ENCODE data around the gene RIMBP3C. TPM values are rescaled to one million over a fixed set of nuclear protein-coding genes. Genes with fewer than 3 reads are reported as not detected.
"Not testable (repeated sequence)": the region's sequence is repeated elsewhere in the genome, so short reads cannot be mapped to it uniquely, and the experiment has no call there.

Gene RIMBP3C
- total RNA-seq, 2 donors from 2014 or later, result 0.04 TPM; not detected in 1

DNA sequence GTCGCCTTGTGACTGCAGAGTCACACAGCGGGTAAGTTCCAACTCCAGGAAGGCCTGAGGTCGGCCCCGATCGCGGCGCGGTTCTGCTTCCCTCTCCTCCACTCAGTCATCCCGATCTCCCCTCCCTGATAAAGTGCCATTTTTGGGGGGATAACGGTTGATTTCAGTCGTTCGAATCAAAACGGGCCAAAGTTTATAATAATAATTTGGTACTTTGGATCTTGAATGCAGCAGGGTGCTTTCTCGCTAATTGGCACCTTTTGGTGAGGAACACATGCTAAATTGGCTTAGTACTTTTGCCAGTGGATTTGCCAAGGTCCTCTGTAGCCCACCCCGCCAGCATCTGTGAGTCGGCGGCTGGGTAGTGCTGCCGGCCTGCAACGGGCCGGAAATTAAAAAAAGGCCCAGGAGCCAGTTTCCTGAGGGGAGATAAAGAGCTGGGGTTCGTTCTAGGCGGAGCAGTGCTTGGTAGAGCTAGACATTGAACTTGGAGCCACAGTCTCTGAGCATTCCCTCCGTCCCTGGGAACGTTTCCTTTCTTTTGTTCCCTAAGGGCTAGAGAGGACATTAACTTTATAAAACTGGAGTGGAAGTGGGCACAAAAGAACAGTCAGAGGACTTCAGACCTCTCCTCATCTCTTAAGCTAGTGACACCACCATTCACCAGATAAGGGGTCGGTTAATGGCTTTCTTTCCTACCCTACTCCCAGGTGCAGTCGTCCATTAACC is 17.2 kb upstream of the RIMBP3C start:
- H3K27me3 ChIP-seq, result no peaks in the 10 kb centered on the region
- DNase-seq (ENCODE audit: low spot score), result no peak
- H3K4me3 ChIP-seq, result peak overlapping the region; percentile 70 to 77
- peak overlapping the region; percentile 87 to 91 for H3K27ac ChIP-seq
- H3K4me1 ChIP-seq, result peaks cover 0 to 44% of the 10 kb centered on the region in 2 donors
- no peaks in the 10 kb centered on the region for H3K36me3 ChIP-seq
- H3K9me3 ChIP-seq, result no peaks in the 10 kb centered on the region
- TF ChIP-seq, protein P1, sequence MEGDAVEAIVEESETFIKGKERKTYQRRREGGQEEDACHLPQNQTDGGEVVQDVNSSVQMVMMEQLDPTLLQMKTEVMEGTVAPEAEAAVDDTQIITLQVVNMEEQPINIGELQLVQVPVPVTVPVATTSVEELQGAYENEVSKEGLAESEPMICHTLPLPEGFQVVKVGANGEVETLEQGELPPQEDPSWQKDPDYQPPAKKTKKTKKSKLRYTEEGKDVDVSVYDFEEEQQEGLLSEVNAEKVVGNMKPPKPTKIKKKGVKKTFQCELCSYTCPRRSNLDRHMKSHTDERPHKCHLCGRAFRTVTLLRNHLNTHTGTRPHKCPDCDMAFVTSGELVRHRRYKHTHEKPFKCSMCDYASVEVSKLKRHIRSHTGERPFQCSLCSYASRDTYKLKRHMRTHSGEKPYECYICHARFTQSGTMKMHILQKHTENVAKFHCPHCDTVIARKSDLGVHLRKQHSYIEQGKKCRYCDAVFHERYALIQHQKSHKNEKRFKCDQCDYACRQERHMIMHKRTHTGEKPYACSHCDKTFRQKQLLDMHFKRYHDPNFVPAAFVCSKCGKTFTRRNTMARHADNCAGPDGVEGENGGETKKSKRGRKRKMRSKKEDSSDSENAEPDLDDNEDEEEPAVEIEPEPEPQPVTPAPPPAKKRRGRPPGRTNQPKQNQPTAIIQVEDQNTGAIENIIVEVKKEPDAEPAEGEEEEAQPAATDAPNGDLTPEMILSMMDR (IDR thresholded peaks at IDR 0.05), result no peak

DNA sequence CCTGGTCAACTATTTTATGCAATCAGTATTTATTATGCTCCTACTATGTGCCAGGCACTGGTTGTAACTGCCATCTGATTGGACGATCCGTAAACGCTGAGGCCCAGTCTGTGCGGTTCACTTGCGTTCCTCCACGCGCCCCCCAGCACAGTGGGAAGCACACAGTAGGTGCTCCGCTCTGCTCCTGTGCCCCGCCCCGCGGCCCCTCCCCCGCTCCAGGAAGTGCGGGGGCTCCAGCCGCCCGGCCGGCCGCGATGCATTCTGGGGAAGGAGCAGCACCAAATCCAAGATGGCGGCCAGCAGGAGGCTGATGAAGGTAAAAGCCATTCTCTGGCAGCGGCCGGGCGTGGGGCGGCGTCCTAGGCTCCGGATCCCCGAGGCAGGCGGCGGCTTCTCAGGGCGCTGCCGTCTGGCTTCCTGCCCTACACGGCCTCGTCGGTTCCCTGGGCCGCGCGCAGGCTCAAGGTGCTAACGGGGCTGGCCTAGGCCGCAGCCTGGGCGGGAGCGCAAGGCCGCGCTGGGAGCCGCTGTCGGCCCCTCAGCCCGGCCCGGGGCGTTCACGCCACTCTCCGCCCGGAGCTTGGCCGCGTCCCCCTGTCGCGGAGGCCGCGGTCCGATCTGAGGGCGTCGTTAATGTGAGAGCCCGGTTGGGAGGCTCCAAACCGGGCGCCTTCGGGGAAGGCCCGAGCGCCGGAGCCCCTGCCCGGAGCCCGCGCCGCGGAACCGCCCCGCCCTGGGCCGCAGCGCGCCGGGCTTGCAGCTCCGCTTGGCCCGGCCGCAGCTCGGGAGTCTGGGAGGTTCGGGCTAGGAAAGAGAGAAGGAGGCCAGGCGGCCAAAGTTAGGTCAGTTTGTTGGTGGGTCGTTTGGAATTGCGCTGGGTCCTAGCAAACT is 16.4 kb upstream of the RIMBP3C start, which contains the start of gene UBE2L3:
Gene UBE2L3, plus strand, starts transcription at position 259 of the 891 bp plus-strand sequence. Its CDS starts 31 bp downstream, at position 290.
- Histone ChIP-seq H3K27me3 (no peaks in the 10 kb centered on the region), H3K36me3 (no peaks in the 10 kb centered on the region), H3K9me3 (no peaks in the 10 kb centered on the region), H3K4me1 (peaks cover 0 to 36% of the 10 kb centered on the region in 2 donors), H3K27ac (peak within 1 kb of the TSS; percentile 87 to 91), H3K4me3 (peak within 1 kb of the TSS; percentile 70 to 77)
- TF ChIP-seq, protein P1 (IDR thresholded peaks at IDR 0.05), result peak in 1 of 2 donors; percentile 13
- peak; percentile 75 for DNase-seq (ENCODE audit: low spot score)

DNA sequence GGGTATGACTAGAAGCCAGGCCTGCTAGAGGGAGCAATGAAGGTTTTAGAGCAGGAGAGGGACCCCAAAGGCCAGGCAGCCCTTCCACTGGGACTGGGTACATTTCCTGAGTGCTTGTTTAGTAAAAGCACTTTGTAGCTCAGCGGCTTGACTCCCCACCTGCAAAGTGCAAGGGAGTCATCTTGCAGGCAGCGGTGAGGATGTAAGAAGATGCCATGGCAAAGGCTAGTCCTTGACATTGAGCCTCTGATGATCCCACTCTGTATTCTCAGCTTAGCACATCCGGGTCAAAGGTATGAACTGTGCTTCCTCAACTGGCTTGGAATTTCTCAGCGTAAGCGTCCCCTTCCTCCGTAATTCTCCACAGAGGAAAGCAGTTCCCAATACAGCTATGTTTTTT is 13.2 kb upstream of the RIMBP3C start:
- TF ChIP-seq, protein P1 (IDR thresholded peaks at IDR 0.05), result no peak
- Histone ChIP-seq H3K27me3 (no peaks in the 10 kb centered on the region), H3K9me3 (no peaks in the 10 kb centered on the region), H3K36me3 (no peaks in the 10 kb centered on the region), H3K27ac (no peak overlapping the region), H3K4me1 (peaks cover 0 to 12% of the 10 kb centered on the region in 2 donors), H3K4me3 (no peak overlapping the region)
- DNase-seq (ENCODE audit: low spot score), result no peak

DNA sequence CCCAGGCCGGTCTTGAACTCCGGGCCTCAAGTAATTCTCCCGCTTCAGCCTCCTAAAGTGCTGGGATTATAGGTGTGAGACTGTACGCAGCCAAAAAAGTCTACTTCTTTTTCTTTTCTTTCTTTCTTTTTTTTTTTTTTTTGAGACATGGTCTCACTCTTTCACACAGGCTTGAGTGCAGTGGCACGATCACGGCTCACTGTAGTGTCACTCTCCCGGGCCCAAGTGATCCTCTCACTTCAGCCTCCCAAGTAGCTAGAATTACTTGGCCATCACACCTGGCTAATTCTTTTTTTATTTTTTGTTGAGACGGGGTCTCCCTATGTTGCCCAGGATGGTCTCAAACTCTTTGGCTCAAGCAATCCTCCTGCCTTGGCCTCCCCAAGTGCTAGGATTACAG is 12.7 kb upstream of the RIMBP3C start:
- Histone ChIP-seq H3K36me3 (no peaks in the 10 kb centered on the region), H3K4me1 (peaks cover 0 to 7% of the 10 kb centered on the region in 2 donors), H3K27ac (no peak overlapping the region), H3K9me3 (no peaks in the 10 kb centered on the region), H3K27me3 (no peaks in the 10 kb centered on the region), H3K4me3 (no peak overlapping the region)
- TF ChIP-seq, protein P1 (IDR thresholded peaks at IDR 0.05), result no peak
- DNase-seq (ENCODE audit: low spot score), result no peak

DNA sequence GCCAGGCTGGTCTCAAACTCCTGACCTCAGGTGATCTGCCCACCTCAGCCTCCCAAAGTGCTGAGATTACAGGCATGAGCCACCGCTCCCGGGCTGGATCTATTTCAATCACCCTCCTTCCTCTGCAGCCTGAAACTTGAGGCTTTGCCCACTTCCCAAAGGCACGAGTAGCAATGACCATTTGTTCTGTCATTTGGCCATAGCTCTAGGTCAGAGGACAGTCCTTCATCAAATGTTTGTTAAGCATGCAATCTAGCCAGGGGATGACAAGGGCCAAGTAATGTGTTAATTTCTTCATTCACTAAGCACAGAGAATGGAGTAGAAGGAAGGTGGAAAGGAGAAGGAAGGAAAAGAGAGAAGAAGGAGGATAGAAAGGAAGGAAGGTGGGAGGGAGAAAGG is 9.4 kb upstream of the RIMBP3C start:
- H3K9me3 ChIP-seq; H3K27ac ChIP-seq; H3K4me1 ChIP-seq; DNase-seq (ENCODE audit: low spot score); H3K4me3 ChIP-seq; H3K27me3 ChIP-seq; H3K36me3 ChIP-seq: not testable (repeated sequence)

DNA sequence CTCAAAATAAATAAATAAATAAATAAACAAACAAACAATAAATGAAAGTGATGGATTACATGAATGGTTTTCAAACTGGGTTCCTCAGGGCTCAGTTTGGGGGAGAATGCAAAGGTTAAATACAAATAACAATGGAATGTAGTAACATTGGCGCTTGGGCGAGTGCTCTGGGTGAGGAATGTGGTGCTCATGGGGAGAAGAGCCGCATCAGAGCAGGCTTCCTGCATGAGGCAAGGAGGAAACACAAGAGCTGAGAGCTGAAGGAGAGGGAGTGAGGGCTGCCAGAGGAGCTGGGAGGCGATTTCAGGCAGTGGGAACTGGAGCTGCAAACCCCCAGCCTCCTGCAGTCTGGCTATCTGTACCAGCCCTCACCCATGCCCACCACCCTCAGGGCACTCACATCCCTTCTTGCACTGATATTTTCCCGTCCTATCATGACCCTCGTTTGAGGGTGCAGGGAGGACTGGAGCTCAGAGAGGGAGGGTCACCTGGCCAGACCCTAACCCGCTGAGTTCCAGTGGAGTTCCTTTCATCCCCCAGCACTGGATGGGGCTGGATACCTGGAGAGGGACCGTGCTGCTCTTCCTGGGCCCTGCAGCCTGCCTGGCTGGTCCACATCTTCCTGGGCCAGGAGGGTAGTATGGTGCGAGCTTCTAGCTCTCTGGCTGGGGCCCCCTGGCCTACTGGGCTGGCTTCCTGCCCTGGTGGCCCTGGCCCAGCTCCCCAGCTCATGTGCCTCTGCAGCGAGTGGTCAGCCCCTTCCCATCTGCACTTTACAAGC is 8.3 kb upstream of the RIMBP3C start:
- not testable (repeated sequence) for H3K27me3 ChIP-seq; H3K4me3 ChIP-seq; H3K36me3 ChIP-seq; H3K9me3 ChIP-seq; H3K4me1 ChIP-seq; DNase-seq (ENCODE audit: low spot score); H3K27ac ChIP-seq

DNA sequence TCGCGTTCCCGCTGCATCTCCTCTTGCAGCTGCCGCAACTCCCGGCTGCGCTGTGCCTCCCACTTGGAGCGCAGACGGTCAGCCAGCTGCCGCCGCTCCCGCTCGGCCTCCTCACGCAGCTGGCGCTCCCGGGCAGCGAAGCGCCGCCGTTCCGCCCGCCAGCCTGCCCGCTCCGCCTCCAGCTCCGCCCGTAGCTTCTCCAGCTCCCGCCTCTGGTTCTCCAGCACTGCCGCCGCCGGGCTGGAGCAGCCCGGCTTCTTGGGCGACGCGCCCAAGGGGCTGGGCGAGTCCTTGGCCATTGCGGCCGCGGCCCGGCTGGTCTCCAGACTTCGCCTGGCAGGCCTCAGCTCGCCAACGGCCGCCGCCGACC is 598 bp downstream of the RIMBP3C start:
- DNase-seq (ENCODE audit: low spot score); H3K9me3 ChIP-seq; H3K27ac ChIP-seq; H3K4me1 ChIP-seq; H3K36me3 ChIP-seq; H3K27me3 ChIP-seq; H3K4me3 ChIP-seq: not testable (repeated sequence)

DNA sequence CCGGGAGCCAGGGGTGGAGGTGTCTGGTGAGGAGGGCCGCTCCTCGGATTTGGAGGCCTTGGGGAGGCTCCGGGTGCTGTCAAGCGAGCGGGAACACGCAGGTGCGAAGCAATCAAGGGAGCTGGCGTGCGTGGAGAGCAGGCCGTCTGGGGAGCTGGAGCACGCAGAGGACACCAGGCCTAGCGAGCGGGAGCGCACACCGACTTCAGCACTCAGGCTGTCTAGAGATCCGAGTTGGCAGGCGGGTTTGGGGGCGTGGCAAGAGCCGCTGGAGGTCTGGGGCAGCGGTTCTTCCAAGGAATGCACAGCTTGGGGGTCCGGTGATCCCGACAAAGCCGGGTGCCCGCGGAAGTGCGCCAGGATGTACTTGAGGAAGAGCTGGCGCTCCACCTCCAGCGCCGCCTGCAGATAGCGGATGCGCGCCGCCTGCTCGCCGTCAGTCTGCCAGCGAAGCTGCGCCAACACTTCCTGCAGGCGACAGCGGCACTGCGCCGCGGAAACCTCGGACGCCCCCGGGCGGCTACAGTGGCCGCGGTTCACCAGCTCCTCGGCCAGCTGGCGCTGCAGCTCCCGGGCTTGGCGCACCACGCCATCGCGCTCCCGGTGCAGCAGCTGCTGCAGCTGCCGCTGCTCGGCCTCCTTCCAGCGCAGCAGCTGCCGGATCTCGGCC is 1.1 kb downstream of the RIMBP3C start:
- DNase-seq (ENCODE audit: low spot score); H3K4me1 ChIP-seq; H3K27me3 ChIP-seq; H3K4me3 ChIP-seq; H3K9me3 ChIP-seq; H3K27ac ChIP-seq; H3K36me3 ChIP-seq: not testable (repeated sequence)

DNA sequence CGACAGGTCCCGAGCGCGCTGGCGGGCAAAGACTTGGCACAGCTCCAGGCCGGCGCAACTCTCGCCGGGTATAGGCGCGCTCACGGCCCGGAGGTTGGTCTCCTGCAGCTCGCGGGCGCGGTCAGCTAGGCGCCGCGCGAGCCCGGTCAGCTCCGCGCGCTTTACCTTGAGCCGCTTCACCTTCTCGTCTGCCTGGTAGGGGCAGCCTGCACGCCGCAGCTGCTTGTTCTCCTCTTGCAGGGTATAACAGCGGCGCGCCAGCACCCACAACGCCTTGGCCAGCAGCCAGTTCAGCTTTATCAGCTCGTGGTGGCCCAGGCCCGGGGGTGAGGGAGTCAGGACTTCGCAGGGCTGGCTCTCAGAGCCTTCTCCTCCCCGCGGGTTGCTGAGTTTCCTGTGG is 1.7 kb downstream of the RIMBP3C start:
- H3K36me3 ChIP-seq; H3K9me3 ChIP-seq; H3K27ac ChIP-seq; H3K4me3 ChIP-seq; H3K27me3 ChIP-seq; H3K4me1 ChIP-seq; DNase-seq (ENCODE audit: low spot score): not testable (repeated sequence)
